NCI-H345 treated with DMSO at 0.1 percent for 48 hours (cell line): ENCODE measurements around the gene PDCD6IP.
"Not testable (repeated sequence)": the region's sequence is repeated elsewhere in the genome, so short reads cannot be mapped to it uniquely, and the experiment has no call there.

ENCODE experiments used
- DNase-seq: peaks from one replicate; lab custom pipeline; 2025; ENCODE audit not compliant: unreplicated experiment; lab: John Stamatoyannopoulos, UW

The PDCD6IP gene, protein sequence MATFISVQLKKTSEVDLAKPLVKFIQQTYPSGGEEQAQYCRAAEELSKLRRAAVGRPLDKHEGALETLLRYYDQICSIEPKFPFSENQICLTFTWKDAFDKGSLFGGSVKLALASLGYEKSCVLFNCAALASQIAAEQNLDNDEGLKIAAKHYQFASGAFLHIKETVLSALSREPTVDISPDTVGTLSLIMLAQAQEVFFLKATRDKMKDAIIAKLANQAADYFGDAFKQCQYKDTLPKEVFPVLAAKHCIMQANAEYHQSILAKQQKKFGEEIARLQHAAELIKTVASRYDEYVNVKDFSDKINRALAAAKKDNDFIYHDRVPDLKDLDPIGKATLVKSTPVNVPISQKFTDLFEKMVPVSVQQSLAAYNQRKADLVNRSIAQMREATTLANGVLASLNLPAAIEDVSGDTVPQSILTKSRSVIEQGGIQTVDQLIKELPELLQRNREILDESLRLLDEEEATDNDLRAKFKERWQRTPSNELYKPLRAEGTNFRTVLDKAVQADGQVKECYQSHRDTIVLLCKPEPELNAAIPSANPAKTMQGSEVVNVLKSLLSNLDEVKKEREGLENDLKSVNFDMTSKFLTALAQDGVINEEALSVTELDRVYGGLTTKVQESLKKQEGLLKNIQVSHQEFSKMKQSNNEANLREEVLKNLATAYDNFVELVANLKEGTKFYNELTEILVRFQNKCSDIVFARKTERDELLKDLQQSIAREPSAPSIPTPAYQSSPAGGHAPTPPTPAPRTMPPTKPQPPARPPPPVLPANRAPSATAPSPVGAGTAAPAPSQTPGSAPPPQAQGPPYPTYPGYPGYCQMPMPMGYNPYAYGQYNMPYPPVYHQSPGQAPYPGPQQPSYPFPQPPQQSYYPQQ

DNA sequence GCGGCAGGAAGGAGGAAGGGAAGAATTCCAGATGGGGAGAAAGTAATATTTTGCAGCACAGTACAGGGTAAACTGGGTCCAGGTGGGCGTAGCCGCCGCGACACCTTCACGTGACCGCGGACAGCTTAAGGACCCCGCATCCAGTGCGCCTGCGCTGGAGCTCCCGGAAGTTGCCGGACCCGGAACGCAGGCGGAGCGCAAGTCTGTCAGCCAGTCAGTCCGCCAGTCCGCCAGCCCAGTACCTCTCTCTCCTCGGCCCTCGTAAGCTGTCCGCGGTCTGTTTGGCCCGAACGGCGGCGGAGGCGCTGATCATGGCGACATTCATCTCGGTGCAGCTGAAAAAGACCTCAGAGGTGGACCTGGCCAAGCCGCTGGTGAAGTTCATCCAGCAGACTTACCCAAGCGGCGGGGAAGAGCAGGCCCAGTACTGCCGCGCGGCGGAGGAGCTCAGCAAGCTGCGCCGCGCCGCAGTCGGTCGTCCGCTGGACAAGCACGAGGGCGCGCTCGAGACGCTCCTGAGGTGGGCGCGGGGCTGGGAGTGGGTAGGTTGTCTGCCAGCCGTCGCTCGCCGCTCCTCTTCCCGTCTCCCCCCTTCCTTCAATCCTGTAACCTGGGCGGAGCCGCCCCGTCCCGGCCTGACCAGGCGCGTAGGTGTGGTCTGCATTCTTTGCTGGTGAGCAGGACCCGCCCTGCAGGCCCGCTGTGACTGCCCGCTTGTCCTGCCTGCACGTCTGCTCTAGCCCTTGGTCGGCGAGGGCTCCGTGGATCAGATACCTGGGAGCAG lies at the start of gene PDCD6IP:
TSS of gene PDCD6IP (plus strand) at position 213 of the 784 bp plus-strand sequence. CDS start at position 312, 99 bp downstream.
- peak; percentile 67 for DNase-seq

DNA sequence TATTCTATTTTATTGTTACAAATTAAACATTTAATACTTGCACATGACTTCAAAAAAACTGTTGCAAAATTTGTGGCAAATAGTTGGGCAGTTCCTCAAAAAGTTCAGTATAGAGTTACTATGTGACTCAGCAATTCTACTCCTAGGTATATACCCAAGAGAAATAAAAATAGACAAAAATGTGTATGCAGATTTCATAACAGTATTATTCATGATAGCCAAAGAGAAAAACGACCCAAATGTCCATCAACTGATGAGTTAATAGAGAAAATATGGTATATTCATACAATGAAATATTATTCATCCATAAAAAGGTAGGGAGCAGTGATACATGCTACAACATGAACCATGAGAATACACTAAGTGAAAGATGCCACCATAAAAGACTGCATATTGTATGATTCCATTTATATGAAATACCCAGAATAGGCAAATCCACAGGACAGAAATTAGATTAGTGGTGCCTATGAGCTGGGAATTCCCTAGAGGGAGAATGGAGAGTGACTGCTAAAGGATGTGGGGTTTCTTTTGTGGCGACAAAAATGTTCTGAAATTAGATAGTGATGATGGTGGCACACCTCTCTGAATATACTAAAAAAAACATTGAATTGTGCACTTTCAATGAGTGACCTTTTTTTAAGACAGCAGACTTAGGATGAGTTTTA lies 48.8 kb upstream of the PDCD6IP start:
- no peak for DNase-seq

GRCh38 chr3:33750211-33750548 lies 48.2 kb upstream of the PDCD6IP start:
- DNase-seq = no peak

DNA sequence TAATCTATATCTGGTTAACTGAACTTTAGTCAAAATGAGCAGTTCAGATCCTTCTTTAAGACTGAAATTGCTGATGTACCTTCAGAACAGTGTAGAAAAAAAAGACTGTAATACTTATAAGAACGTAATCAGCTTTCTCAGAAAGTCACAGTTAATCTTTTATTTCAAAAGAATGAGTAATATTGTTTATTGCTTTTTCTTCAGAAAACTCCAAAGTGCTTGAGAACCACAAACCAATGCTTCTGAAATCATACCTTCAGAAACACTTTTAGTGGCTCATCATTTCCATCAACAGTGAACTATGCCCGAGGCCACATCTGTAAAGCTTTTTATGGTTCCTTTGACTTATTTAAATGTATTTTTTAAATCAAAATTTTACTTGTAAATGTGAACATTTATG lies 47.1 kb upstream of the PDCD6IP start:
- DNase-seq = no peak

- DNase-seq = not testable (repeated sequence)
These were observed 44.0 kb upstream of the PDCD6IP start for GRCh38 chr3:33754391-33754790.

DNA sequence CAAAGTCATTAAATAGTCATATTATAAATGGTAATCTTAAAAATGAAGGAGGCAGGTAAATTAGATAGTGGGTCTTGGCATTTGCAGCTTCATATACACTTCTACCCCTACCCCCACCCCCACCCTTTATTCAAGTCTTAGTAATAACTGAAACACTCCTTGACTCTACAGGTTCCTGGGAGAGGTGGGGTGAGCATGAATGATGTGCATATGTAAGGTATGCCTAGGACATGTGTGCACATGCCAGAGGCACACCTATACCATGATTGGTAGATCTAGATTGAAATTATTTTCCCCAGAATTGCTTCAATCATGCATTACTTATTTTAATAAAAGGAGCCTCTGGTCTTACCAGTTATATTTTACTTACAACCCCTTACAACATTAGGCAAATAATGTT lies 40.1 kb upstream of the PDCD6IP start:
- DNase-seq = no peak

- DNase-seq = no peak
These were observed 39.6 kb upstream of the PDCD6IP start for GRCh38 chr3:33758864-33759263.

DNA sequence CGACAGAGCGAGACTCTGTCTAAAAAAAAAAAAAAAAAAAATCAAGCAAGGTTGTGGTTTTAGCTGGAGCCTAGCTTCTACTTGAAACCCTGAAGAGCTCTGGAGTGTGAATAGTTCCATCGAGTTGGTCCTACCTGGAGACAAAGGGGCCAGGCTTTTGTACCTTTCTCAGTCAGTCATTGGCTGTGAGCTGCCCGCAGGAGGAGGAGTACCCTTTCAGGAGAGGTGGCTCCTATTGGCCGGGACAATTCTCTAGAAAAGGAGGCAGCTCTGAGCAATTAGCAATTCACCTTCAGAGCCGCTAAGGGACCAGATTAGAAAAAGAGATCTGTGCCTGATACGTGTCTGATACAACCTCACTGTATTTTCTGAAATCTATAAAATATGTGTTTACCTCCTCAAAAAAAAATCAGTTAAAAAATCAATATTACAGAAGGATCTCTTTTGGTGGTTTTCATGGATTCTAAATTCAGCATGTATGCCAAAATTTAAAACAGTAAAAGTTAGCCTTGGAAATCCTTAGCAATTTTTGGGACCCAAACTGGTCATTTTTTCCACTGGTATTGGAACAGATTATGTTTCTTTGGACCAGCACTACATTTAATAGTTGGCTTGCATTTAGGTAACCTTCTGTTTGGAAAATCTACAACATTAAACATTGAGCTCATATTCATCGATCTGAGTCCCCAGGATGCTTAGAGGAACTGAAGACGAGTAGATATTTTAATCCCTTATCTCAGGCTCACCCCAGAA lies 29.7 kb upstream of the PDCD6IP start:
- no peak for DNase-seq

GRCh38 chr3:33773637-33774036 lies 24.8 kb upstream of the PDCD6IP start:
- no peak for DNase-seq

DNA sequence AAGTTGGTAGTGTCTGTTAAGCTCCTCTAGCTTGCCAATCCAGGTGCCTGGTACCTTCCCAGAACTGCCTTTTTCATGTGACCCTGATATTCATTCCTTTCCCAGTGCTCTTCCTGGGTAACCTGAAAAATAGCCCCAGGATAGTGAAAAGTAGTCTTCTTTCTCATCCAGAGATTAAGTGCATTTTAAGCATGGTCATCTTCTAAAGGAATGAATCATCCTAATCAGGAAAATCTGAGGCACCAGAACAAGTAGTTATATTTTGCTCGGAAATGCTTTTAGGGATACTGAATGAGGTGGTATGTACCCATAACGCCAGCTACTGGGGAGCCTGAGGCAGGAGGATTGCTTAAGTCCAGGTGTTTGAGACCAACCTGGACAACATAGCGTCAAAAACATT lies 23.1 kb upstream of the PDCD6IP start:
- no peak for DNase-seq

GRCh38 chr3:33777996-33778395 lies 20.4 kb upstream of the PDCD6IP start:
- DNase-seq = no peak

- DNase-seq = no peak
These were observed 18.7 kb upstream of the PDCD6IP start for GRCh38 chr3:33779751-33780150.

GRCh38 chr3:33781413-33781812 lies 17.0 kb upstream of the PDCD6IP start:
- DNase-seq = not testable (repeated sequence)

GRCh38 chr3:33786565-33787327 lies 11.7 kb upstream of the PDCD6IP start:
- DNase-seq = no peak

DNA sequence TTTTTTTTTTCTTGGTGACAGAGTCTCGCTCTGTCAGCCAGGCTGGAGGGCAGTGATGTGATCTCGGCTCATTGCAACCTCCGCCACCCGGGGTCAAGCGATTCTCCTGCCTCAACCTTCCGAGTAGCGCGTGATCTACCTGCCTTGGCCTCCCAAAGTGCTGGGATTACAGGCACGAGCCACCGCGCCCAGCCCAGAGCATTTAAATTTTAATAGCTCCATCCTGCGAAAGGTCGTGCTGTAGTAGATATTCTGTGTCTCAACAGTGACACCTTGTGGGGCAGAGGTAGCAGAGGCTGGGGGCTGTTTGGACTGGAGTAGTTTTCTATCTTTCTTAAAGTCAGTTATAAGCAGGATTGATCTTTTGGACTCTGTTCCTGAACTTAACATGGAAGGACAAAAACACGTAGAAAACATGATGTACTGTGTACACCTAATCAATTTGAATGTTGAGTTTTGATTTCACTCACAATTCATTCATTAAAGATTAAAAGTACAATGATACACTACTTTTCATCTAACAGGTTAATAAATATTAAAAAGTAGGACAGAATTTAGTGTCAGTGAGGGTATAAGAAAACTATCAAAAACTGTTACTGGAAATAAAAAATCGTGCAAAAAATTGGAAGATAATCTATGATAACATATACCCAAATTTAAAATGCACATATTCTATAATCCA lies 11.0 kb upstream of the PDCD6IP start:
- DNase-seq = peak; percentile 52

GRCh38 chr3:33789183-33789954 lies 9.1 kb upstream of the PDCD6IP start:
- no peak for DNase-seq

- DNase-seq = no peak
These were observed 8.3 kb upstream of the PDCD6IP start for GRCh38 chr3:33790091-33790490.
